Ishikawa (cell line): ENCODE data around the gene SGK1.

ENCODE experiments used
- CEBPB ChIP-seq: IDR thresholded peaks from 2 replicates; pipeline ENCODE4 v1.6.1; 2012
- CREB1 ChIP-seq: IDR thresholded peaks from 2 replicates; pipeline ENCODE4 v1.6.1; 2012; ENCODE audit warnings: low read depth
- EGR1 ChIP-seq: IDR thresholded peaks from 2 replicates; pipeline ENCODE4 v1.6.1; 2012
- EP300 ChIP-seq: IDR thresholded peaks from 2 replicates; pipeline ENCODE4 v1.6.1; 2012; ENCODE audit warnings: borderline replicate concordance
- FOXM1 ChIP-seq: IDR thresholded peaks from 2 replicates; pipeline ENCODE4 v1.6.1; 2012; ENCODE audit warnings: low read depth, borderline replicate concordance
- NFIC ChIP-seq: IDR thresholded peaks from 2 replicates; pipeline ENCODE4 v1.6.1; 2012
- RAD21 ChIP-seq: IDR thresholded peaks from 2 replicates; pipeline ENCODE4 v1.6.1; 2012; ENCODE audit warnings: low read depth
- TAF1 ChIP-seq: IDR thresholded peaks from 2 replicates; pipeline ENCODE4 v1.6.1; 2012; ENCODE audit warnings: low read depth, mild to moderate bottlenecking
- TCF12 ChIP-seq: IDR thresholded peaks from 2 replicates; pipeline ENCODE4 v1.6.1; 2012; ENCODE audit warnings: low read depth
- TEAD4 ChIP-seq: IDR thresholded peaks from 2 replicates; pipeline ENCODE4 v1.6.1; 2012
- USF1 ChIP-seq: IDR thresholded peaks from 2 replicates; pipeline ENCODE4 v1.6.1; 2012
- YY1 ChIP-seq: IDR thresholded peaks from 2 replicates; pipeline ENCODE4 v1.6.1; 2012; ENCODE audit warnings: low read depth
- ZBTB7A ChIP-seq: IDR thresholded peaks from 2 replicates; pipeline ENCODE4 v1.6.1; 2012; ENCODE audit warnings: low read depth
- TF ChIP-seq, protein P1 (sequence below): IDR thresholded peaks from 2 replicates; pipeline ENCODE4 v1.6.1; 2012
- TF ChIP-seq, protein P2 (sequence below): IDR thresholded peaks from 2 replicates; pipeline ENCODE4 v1.6.1; 2012; ENCODE audit warnings: low read depth, mild to moderate bottlenecking

Gene SGK1

DNA sequence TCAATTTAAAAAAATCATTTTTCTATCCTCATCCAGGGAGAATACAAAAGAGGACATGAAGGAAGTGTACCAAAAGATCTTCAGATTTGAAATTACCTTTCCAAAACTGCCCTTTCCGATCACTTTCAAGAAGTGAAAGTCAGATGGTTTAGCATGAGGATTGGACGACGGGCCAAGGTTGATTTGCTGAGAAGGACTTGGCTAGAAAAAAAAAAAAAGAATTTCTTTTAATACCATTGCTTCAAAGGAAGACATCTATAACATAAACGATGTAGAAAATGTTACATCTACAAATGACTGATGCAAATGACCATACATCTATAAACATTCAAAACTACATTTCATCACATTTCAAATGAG is 144.6 kb downstream of the SGK1 start:
- TF ChIP-seq, protein P1, sequence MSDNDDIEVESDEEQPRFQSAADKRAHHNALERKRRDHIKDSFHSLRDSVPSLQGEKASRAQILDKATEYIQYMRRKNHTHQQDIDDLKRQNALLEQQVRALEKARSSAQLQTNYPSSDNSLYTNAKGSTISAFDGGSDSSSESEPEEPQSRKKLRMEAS, result no peak
- TF ChIP-seq YY1 (no peak), NFIC (no peak), TEAD4 (no peak), FOXM1 (no peak), CREB1 (no peak), TAF1 (no peak), USF1 (no peak), EP300 (no peak)

DNA sequence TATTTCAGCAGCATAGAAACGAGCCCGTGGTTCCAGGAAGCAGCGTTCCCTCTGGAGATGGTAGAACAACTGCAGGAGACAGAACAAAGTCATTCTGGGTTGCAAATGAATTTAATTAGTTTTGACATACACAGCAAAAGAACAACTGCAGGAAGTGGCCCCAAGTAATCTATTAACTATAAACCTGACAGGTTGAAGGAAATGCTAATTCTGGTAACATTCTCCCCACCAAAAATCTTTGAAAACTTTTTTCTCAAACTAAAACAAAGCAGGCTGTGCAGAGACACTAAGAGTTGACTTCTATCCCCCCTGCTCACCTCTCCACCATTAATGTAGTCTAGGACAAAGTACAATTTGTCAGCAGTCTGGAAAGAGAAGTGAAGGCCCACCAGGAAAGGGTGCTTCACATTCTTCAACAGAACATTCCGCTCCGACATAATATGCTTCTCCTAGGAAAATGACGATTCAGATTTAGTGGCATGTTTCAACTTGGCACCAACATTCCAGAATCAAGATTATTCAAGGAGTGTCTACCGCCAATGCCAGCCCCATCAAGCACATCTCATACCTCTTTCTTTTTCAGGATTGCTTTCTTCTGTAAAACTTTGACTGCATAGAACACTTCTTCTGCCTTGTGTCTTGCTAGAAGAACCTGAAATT is 145.1 kb downstream of the SGK1 start:
- TF ChIP-seq, protein P2, sequence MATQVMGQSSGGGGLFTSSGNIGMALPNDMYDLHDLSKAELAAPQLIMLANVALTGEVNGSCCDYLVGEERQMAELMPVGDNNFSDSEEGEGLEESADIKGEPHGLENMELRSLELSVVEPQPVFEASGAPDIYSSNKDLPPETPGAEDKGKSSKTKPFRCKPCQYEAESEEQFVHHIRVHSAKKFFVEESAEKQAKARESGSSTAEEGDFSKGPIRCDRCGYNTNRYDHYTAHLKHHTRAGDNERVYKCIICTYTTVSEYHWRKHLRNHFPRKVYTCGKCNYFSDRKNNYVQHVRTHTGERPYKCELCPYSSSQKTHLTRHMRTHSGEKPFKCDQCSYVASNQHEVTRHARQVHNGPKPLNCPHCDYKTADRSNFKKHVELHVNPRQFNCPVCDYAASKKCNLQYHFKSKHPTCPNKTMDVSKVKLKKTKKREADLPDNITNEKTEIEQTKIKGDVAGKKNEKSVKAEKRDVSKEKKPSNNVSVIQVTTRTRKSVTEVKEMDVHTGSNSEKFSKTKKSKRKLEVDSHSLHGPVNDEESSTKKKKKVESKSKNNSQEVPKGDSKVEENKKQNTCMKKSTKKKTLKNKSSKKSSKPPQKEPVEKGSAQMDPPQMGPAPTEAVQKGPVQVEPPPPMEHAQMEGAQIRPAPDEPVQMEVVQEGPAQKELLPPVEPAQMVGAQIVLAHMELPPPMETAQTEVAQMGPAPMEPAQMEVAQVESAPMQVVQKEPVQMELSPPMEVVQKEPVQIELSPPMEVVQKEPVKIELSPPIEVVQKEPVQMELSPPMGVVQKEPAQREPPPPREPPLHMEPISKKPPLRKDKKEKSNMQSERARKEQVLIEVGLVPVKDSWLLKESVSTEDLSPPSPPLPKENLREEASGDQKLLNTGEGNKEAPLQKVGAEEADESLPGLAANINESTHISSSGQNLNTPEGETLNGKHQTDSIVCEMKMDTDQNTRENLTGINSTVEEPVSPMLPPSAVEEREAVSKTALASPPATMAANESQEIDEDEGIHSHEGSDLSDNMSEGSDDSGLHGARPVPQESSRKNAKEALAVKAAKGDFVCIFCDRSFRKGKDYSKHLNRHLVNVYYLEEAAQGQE, result no peak
- TF ChIP-seq CEBPB (no peak), USF1 (no peak), CREB1 (no peak), NFIC (no peak), ZBTB7A (no peak), TAF1 (no peak), TCF12 (no peak), RAD21 (no peak), EP300 (no peak), EGR1 (no peak), TEAD4 (no peak), FOXM1 (no peak), YY1 (no peak)
- TF ChIP-seq, protein P1, result no peak

DNA sequence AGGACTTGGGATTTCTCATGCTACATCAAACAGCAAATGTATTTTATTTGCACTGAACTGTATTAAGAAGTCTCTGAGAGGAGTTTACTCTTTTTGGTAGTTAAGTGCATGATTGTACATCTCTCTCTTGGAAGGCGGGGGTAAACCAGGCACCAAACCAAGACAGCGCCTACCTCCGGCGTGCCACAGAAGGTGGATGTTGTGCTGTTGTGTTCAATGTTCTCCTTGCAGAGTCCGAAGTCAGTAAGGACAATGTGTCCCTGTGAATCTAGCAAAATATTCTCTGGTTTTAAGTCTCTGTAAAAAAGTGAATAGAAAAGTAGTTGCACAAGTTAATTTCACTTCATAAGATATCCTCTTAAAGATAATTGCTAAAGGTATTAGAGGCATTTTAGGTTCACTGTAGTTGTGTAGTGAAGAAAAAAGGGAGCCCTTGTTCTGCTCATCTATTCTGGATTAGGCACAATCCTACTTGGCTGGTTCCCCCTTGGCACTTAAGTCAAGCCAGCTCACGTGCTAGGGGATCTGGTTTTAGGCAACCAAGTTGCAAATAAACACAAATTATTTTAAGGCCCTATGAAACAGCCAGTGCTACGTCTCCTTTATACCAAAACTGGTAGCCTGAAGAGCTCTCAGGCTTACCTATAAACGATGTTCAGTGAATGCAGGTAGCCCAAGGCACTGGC is 145.7 kb downstream of the SGK1 start:
- no peak for TF ChIP-seq NFIC
- no peak for TF ChIP-seq TCF12
- TF ChIP-seq TAF1, result no peak
- TF ChIP-seq TEAD4, result no peak
- TF ChIP-seq, protein P2, result no peak

DNA sequence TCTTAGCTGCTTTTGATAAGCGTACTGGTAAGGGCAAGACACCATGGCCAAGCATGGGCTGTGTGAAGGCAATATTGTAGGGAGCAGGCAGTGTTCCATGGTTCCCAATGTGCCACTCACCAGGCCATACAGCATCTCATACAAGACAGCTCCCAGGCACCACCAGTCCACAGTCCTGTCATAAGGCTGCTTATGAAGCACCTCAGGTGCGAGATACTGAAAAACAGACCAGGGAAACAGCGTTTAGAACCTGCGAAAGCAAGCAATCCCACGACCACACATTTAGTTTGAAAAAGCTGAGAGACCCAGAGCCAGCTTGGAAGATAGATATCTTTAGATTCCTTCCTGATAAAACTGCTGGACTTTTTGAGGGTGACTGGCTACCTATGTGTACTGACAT is 146.4 kb downstream of the SGK1 start:
- no peak for TF ChIP-seq USF1
- no peak for TF ChIP-seq FOXM1
- no peak for TF ChIP-seq CREB1
- no peak for TF ChIP-seq CEBPB
- TF ChIP-seq, protein P1, result no peak
- TF ChIP-seq YY1, result no peak
- TF ChIP-seq TCF12, result no peak
- TF ChIP-seq NFIC, result no peak
- TF ChIP-seq TAF1, result no peak
- TF ChIP-seq, protein P2, result no peak
- no peak for TF ChIP-seq ZBTB7A
- TF ChIP-seq RAD21, result no peak
- no peak for TF ChIP-seq TEAD4
- no peak for TF ChIP-seq EP300
